Renal pelvis (tissue), 12 donors: Measurements from ENCODE around the gene TENM3. TPM values are rescaled to one million over a fixed set of nuclear protein-coding genes. Genes with fewer than 3 reads are reported as not detected.
"Not testable (repeated sequence)": the region's sequence is repeated elsewhere in the genome, so short reads cannot be mapped to it uniquely, and the experiment has no call there.

Source experiments
- DNase-seq: peaks from one replicate; pipeline ENCODE4 v3.0.0-alpha.2; 2013
- long read RNA-seq, 16 experiments: transcript quantifications; one replicate each; lab custom pipeline, GENCODE V29; 2026
- polyA plus RNA-seq, 3 donors: library from polyadenylated mRNA; unstranded; fragments of 120-200 nt; gene quantifications; one replicate each; pipeline ENCODE4 v1.2.1, GENCODE V29; 2013; ENCODE audit not compliant: insufficient read length in 3 of 3

The TENM3 gene
- polyA plus RNA-seq: 10 to 100 TPM; 17.4 to 21.5 (median 20.5) TPM
- long read RNA-seq, donor 1, partial matches to known transcripts: 0 of 2 reads
- long read RNA-seq, donor 1, other reads (novel, unspliced or antisense): 0 of 2 reads
- long read RNA-seq, donor 2, partial matches to known transcripts: 0 of 1 reads
- long read RNA-seq, donor 2, other reads (novel, unspliced or antisense): 0 of 1 reads
- long read RNA-seq, donor 3, partial matches to known transcripts: 0 of 1 reads
- long read RNA-seq, donor 3, other reads (novel, unspliced or antisense): 0 of 1 reads
- long read RNA-seq, donor 4: 0 reads
- long read RNA-seq, donor 5: 0 reads
- long read RNA-seq, donor 6, partial matches to known transcripts: 0 of 2 reads
- long read RNA-seq, donor 6, other reads (novel, unspliced or antisense): 0 of 2 reads
- long read RNA-seq, donor 7: 0 reads
- long read RNA-seq, donor 8: 0 reads
- long read RNA-seq, donor 9, partial matches to known transcripts: 9 of 9 reads
- long read RNA-seq, donor 9, other reads (novel, unspliced or antisense): 0 of 9 reads
- long read RNA-seq, donor 10, partial matches to known transcripts: 0 of 2 reads
- long read RNA-seq, donor 10, other reads (novel, unspliced or antisense): 0 of 2 reads
- long read RNA-seq, donor 11: 0 reads
- long read RNA-seq, donor 12, partial matches to known transcripts: 5 of 7 reads
- long read RNA-seq, donor 12, other reads (novel, unspliced or antisense): 0 of 7 reads
- long read RNA-seq, donor 13: 0 reads
- long read RNA-seq, donor 14, partial matches to known transcripts: 7 of 11 reads
- long read RNA-seq, donor 14, other reads (novel, unspliced or antisense): 0 of 11 reads
- long read RNA-seq, donor 15: 0 reads
- long read RNA-seq, donor 16: 0 reads

DNA sequence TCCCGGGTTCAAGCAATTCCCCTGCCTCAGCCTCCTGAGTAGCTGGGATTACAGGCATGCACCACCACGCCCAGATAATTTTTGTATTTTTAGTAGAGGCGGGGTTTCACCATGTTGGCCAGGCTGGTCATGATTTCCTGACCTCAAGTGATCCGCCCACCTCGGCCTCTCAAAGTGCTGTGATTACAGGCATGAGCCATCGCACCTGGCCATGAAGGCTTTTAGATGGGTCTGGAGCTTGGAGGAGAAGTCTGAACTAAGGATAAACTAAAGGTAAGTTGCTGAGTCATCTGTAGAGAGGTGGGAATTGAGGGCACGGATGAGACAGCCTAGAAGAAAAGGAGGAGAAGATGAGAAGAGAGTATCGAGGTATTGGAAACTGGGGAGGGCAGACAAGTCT lies at the start of gene TENM3:
Gene TENM3, plus strand, starts transcription at position 199 of the 400 bp plus-strand sequence. CDS start 80,619 bp downstream, outside the sequence.
- DNase-seq: not testable (repeated sequence)

DNA sequence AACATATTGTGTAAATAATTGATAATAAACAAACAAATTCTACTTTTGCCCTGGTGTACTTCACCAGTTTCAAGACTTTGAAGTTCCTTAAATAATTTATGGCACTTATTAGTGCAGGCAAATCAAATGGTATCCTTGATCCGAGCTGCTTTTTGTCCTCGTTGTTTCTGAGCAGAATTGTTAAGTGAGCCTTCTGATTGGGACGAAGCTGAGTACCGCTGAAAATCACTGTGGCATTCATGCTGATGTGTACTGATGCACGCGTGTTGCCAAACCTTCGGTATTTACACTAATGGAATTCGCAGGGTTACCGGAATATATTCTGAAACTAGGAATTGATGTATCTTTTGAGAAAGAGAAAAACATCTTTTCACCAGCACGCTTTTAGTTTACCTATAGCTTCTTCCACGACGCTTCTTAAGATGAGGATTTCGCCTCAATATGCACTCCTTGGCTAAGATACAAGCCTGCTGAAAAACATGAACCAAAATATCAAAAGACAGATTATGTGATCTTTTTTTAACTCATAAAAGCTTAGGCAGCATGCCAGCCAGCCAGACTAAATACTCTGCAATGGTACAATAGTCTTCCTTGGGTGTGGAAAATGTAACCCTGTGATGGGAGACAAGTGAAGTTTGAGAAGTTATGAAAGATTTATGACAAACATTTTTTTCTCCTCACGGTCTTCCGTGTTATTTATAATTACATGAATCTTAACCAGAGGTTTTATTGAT lies 48.9 kb upstream of the TENM3 start:
- DNase-seq: no peak

DNA sequence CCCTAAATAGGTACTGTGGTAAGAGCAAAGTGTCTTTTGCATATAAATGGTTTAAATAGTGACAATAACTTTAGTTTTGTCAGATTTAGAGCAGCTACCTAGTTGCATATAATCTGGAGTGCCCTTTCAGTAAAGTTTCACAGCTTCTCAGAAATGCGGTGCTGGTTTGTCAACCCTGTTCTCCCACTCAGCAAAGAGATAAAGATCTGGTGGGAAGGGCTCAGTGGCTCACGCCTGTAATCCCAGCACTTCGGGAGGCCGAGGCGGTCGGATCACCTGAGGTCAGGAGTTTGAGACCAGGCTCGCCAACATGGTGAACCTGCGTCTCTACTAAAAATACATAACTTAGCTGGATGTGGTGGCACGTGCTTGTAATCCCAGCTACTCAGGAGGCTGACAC lies 45.6 kb upstream of the TENM3 start:
- DNase-seq: no peak

DNA sequence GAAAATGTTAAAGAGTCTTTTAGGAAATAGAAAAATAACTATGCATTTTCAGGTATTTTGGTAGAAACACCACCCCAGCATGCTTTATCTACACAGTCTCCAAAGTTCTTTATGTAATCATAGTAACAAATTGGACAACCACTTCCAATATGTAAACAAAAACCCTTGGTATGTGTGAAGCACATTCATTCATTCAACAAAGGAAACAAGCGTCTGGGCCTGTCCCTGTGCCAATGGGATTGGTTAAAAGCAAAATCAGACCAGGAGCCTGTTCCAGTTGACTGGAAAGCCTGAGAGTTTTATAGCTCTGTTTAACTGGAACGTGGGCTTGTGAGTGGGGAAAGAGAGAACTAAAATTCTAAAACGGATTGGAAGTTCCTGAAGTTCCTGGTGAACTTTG lies 41.3 kb upstream of the TENM3 start:
- no peak for DNase-seq

DNA sequence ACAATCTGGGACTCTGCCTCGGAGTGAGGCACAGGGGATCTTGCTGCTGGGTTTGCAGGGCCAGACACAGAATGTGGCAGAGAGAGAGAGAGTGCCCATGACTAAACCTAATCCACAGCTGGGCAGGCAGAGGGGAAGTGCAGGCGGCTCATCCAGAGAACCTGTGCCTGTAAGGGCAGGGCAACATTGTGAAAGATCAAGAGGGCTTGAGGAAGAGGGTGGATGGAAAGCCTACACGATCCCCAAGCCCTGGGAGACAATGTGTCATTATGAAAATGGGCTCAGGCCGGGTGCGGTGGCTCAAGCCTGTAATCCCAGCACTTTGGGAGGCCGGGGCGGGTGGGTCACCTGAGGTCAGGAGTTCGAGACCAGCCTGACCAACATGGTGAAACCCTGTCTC lies 40.6 kb upstream of the TENM3 start:
- DNase-seq: no peak

DNA sequence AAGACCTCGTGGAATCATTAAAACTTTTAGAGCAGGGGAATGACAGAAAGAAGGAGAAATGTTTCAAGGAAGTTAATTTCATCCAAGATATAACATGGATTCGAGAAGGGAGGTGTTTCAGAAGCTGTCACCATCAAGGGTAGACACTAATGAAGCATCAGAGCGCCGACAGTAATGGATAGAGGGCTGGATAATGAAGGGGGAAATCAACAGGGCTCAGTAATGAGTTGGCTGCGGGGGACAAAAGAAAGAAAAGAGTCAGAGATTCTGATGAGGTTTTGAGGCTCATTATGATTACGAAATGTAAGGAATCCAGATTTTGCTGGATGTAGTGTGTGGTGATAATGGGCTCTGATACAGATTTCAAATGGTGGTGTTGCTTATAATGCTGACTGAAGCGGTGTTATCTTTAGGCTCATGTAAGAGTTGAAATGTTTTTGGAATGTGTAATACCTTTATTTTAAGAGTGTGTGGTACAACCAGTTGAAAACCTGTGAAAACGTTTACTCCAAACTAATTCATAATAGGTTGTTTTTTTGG lies 39.3 kb upstream of the TENM3 start:
- no peak for DNase-seq

DNA sequence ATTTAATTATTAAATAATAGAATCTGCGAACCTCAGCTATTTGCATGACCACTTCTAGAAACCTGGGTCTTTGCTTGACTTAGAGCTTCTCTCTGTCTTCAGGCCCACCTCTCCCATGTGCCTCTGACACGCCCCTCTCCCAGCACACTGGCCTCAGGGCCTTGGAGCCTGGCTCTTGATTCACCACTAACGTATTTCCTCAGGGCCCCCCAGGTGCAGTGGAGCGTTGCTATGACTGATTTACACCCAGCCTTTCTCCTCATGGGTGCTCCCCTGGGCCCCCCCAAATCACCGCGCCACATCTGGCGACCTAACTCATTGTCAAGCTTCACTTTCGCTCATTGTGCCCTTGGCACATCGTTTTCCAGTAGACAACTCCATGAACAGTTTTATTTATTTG lies 37.9 kb upstream of the TENM3 start:
- DNase-seq: no peak

DNA sequence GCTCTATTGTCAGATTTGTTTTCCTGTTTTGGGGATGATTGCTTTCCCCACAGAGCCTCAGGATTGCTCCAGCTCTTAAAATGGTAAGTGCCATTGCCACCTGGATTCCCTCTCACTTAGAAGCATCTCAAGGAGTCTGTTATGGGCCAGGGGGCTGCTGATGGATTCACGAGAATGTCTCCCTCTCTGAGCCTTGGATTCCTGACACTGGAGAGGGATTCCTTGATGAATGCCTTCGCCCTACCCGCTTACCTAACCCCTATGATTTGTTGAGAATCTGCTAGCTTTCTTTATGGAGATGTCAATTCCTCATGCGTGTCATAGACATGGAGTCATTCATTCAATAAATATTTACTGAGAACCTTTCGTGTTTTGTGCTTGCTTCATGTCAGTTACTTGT lies 36.9 kb upstream of the TENM3 start:
- no peak for DNase-seq

DNA sequence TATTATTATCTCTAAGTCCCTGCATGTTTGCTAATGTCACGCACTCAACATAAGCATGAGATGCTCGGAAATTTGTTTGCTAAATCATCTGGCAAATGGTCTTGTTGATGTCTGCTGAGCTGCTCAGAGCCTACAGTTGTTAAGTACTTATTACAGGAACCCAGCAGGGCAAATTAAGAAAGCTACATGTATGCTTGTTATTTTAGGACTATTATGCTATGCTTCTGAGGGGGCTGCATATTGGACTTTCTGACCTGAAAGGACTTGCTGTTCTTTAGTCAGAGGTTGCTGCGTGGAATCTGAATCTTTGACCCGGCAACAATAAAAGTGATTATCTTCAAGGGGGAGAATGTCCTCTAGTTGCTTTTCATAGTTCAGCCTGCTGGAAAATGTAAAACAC lies 36.3 kb upstream of the TENM3 start:
- peak; percentile 40 for DNase-seq

DNA sequence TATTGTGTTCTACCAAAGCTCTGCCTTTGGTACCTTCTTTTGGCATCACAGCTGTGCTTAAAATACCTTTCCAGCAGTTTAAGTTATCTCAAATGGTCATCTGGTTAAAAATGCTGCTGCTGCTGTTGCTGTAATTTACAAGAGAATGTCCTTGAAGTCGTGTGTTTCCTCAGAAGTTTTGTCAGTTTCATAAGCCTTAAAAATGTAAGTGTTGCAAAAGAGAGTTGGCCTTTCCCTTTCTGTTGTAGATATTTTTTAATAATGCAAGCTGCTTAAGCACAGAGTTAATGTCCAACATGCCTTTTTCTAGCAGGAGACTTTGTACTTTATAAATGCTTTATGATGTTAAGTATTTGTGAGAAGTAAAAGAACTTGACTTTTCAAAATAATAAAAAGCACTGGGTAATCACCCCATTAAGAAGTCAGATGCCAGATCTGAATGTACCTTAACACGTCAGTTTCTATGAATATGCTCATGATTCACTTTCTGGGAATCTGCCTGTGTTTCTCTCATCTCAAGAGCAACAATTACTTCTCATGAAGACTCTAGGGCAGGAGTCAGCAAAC lies 35.3 kb upstream of the TENM3 start:
- DNase-seq: no peak

DNA sequence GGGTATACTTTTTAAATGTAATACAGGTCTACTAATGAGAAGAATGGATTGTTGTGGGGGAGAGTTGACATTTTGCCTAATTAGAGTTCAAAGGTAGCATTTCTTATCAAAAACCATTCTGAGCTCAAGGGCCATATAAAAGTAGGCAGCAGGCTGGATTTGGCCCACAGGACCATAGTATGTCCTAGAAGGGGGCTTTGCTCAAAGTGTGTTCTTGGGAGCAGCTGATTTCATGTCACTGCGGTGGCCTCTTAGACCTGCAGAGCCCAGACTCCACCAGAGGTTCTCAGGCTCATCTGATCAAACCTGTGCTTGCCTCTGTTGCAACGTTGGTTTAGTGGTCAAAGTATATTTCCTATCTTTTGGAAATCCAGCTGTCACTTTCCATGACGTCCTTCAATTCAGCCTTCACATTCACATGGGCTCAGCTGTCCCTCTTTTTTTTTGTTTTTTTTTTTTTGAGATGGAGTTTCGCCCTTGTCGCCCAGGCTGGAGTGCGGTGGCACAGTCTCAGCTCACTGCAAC lies 34.6 kb upstream of the TENM3 start:
- DNase-seq: no peak

DNA sequence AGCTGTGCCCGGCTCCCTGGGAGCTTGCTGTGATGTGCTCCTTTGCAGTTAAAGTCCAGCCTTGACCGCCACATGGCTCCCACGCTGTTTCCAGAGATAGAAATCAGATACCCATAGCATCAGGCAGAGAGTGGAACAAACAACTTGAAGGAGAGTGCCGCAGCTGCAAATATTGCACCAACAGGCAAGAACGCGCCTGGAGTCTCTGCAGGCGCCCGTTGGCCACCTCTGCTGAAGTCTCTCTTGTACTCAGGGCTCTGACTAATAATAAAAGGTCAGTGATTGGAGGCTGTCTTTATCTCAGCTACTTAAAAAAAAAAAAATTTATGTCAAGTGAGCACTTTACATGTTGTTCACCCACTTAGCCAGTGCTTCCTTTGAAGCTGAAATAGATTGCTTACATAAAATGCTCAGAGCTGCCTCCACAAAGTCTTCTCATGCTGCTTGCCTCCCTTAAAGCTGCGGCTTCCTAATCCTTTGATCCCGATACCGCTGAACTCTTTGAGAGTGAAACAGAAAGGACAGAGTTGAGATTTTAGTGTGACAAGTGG lies 30.9 kb upstream of the TENM3 start:
- DNase-seq: peak; percentile 44

DNA sequence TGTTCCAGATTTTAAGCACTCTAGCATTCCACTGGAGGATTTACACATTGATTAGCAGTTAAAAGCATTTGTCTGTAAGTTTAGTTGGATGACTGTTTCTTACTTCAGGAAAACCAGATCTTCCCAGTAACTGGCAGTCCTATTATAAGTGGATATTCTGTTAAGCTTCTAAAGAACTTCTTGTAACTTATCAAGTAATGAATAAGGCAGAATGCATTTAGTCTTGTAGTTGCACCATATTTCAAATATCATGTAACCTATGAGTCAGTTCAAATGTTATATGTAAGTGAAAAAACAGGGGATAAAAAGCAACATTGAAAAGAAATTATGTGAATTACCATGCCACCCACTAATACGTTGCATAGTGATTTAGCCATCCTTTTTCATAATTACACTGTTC lies 30.2 kb upstream of the TENM3 start:
- DNase-seq: no peak

DNA sequence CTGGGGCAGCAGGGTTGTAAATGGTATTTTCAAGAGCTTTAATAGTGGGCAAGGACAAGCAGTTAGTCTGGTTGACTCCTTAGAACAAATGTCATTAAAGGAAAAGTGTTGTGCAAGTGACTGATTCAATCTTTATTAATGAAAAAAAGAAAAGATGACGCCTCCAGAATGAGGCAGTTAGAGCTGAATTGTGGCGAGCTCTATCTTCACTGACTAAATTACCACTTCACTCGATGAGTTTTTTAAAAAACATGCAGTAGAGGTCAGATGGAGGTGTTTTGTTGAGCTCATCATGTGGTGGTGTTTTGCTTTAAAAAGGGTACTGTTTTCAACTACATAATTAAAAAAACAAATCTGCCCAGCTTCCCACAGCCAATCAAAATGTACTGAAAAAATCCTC lies 28.1 kb upstream of the TENM3 start:
- no peak for DNase-seq

DNA sequence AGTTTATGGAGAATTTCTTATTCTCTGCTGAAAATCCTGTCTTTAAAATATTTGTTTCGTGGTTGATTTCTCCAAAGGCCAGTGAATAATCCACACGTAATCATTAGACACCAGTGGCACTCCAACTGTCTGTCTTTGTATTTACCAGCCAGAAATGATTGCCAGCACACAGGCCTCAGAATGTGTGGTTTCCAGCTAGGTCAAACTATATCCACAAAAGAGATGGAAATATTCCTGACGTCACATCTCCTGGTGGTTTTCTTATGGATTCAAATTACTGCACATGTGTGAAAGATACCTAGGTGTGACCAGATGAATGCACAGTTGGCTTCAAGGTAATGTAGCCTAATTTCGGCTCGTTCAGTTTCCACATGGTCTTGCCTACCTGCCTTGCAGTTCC lies 27.2 kb upstream of the TENM3 start:
- DNase-seq: no peak

DNA sequence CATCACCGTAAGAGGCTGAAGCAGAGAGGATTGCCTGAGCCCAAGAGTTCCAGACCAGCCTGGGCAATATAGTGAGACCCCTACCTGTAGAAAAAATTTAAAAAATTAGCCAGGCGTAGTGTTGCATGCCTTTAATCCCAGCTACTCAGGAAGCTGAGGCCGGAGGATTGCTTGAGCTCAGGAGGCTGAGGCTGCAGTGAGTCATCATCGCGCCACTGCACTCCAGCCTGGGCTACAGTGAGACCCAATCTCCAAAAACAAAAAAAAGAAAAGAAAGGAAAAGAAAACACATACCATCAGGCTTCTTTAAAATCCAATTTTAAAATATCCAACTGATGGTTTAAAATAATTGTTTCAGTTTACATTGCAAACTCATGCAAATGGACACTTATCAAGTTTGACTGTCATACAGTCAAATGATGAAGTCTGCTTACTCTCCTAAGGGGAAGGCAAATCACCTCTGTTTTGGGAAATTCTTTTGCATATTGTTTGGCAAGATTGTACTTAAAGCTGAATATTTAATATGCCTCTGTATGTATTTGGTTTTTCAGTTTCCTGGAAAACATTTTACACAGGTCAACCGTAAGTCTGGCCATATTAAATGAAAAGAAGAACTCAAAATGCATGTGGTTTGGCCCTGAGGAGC lies 23.7 kb upstream of the TENM3 start:
- no peak for DNase-seq

DNA sequence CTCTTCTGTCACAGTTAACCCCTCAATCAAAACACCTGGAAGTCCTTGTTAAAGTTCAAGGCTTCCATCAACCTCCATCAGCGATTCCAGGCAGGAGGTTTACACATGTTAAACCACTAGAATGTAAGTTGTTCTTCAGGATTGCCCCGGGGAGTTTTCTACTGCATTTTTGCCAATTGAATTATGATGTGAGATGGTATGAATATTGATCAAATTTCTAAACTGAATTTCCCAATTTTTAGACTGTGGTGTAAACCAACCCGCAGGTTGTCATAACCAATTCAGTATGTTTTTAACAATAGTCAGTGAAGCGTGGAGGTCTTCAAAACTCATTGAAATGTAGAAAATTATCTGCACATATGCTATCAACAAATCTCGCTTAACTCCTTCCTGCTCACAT lies 21.2 kb upstream of the TENM3 start:
- no peak for DNase-seq

DNA sequence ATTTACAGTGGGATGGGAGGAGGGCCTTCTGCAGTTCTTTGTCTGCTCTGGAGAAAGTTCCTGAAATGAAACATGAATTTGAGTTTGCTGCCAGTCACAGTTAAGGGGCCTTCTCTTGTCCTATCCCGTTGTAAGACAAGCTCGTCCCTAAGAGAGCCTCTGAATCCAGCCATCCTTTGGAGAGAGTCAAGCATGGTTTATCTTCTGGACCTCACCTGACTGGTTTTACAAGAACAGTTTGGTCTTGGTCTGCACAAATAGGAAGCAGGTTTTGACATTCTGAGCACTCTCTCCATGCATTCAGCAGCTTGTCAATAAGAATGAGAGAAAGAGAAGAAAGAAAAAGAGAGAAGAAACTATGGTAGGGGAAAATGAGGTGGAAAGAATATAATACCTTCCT lies 20.4 kb upstream of the TENM3 start:
- no peak for DNase-seq

DNA sequence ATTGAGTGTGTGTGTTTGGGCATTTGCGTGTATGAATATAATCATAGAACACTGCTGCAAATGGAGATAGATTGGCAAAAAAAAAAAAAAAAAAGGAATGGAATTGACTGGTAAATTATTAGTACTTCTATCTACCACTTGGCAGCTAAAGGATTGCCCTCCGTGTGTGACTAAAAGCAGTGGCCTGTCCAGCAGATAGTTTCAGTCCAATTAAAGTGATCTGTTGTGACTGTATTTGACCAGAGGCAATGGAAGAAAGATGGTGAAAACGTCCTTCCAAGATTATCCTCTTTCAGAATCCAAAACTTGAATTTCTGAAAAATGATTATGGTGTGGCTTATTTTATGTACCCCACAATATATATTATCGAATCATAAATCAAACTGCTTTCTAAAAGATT lies 19.5 kb upstream of the TENM3 start:
- no peak for DNase-seq

DNA sequence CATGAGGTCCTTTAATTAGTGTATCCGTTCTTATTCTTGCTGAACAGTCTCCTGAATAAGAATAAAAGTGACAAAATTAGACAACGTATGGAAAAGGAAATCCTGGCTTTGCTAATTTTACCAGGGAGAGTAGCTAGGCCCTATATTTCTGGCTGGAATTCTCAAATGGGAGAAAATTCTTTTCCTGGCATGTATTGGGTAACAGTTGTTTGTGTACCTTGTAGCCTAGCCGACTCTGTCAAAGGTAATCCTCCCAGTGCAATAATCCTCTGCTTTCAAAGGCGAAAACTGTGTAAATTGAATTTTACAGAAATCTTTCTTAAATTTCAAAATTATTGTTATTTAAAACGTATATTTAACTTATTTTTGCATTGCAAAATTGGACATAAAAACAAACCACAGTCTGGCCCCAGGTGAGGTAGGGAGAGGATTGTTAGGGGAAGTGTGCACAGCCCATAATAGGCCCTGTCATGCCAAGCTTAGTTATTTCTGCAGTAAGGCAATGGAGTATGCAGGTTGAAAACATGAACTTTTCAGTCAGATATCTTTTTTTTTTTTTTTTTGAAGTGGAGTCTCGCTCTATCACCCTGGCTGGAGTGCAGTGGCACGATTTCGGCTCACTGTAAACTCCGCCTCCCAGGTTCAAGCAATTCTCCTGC lies 18.9 kb upstream of the TENM3 start:
- no peak for DNase-seq
